Measurements from ENCODE around the gene C22orf42.
A peak's percentile ranks its signal among the peaks of the same experiment; 100 is the strongest.
"Not testable (repeated sequence)": the region's sequence is repeated elsewhere in the genome, so short reads cannot be mapped to it uniquely, and the experiment has no call there.

Gene C22orf42

GRCh38 chr22:32185821-32186220 is 26.7 kb upstream of the C22orf42 start:
- no peak for DNase-seq (ENCODE audit: low read depth, low spot score)

- no peak for DNase-seq (ENCODE audit: low read depth, low spot score)
Measured at GRCh38 chr22:32183625-32184024, 24.5 kb upstream of the C22orf42 start.

GRCh38 chr22:32181043-32181442 is 21.9 kb upstream of the C22orf42 start:
- no peak for DNase-seq (ENCODE audit: low read depth, low spot score)

- peak; percentile 9 for DNase-seq (ENCODE audit: low read depth, low spot score)
Measured at GRCh38 chr22:32177221-32177765, 18.2 kb upstream of the C22orf42 start.

GRCh38 chr22:32175683-32176644 is 16.9 kb upstream of the C22orf42 start:
- peak; percentile 42 for DNase-seq (ENCODE audit: low read depth, low spot score)

- DNase-seq (ENCODE audit: low read depth, low spot score), result no peak
Measured at GRCh38 chr22:32175115-32175514, 16.0 kb upstream of the C22orf42 start.

GRCh38 chr22:32165681-32166080 is 6.6 kb upstream of the C22orf42 start:
- DNase-seq (ENCODE audit: low read depth, low spot score), result no peak

- DNase-seq (ENCODE audit: low read depth, low spot score), result no peak
Measured at GRCh38 chr22:32164075-32164860, 5.2 kb upstream of the C22orf42 start.

- not testable (repeated sequence) for DNase-seq (ENCODE audit: low read depth, low spot score)
Measured at GRCh38 chr22:32160411-32160810, 1.3 kb upstream of the C22orf42 start.

- DNase-seq (ENCODE audit: low read depth, low spot score), result not testable (repeated sequence)
Measured at GRCh38 chr22:32157632-32158031, 1.5 kb downstream of the C22orf42 start.

- not testable (repeated sequence) for DNase-seq (ENCODE audit: low read depth, low spot score)
Measured at GRCh38 chr22:32154727-32155126, 4.4 kb downstream of the C22orf42 start.

- DNase-seq (ENCODE audit: low read depth, low spot score), result not testable (repeated sequence)
Measured at GRCh38 chr22:32151641-32152040, 7.5 kb downstream of the C22orf42 start.

- DNase-seq (ENCODE audit: low read depth, low spot score), result not testable (repeated sequence)
Measured at GRCh38 chr22:32150647-32151046, 8.5 kb downstream of the C22orf42 start.

- not testable (repeated sequence) for DNase-seq (ENCODE audit: low read depth, low spot score)
Measured at GRCh38 chr22:32148372-32148771, 10.7 kb downstream of the C22orf42 start.

- DNase-seq (ENCODE audit: low read depth, low spot score), result not testable (repeated sequence)
Measured at GRCh38 chr22:32147128-32147527, 12.0 kb downstream of the C22orf42 start.

- no peak for DNase-seq (ENCODE audit: low read depth, low spot score)
Measured at GRCh38 chr22:32144496-32145274, 14.4 kb downstream of the C22orf42 start.

- no peak for DNase-seq (ENCODE audit: low read depth, low spot score)
Measured at GRCh38 chr22:32142600-32142999, 16.5 kb downstream of the C22orf42 start.

- DNase-seq (ENCODE audit: low read depth, low spot score), result not testable (repeated sequence)
Measured at GRCh38 chr22:32140688-32141087, 18.4 kb downstream of the C22orf42 start.

GRCh38 chr22:32138576-32138975 is 20.5 kb downstream of the C22orf42 start:
- DNase-seq (ENCODE audit: low read depth, low spot score), result not testable (repeated sequence)

- DNase-seq (ENCODE audit: low read depth, low spot score), result not testable (repeated sequence)
Measured at GRCh38 chr22:32137731-32138324, 21.3 kb downstream of the C22orf42 start.

- not testable (repeated sequence) for DNase-seq (ENCODE audit: low read depth, low spot score)
Measured at GRCh38 chr22:32136881-32137280, 22.2 kb downstream of the C22orf42 start.

Data from ELF-1 (cell line).